Gastrocnemius medialis (tissue), 4 donors: Measurements from ENCODE around the gene ORC6. TPM values are rescaled to one million over a fixed set of nuclear protein-coding genes. Genes with fewer than 3 reads are reported as not detected.
A peak's percentile ranks its signal among the peaks of the same experiment; 100 is the strongest.

Experiments used
- ATAC-seq, 2 donors: fragments of 150-250 bp; one replicate each; pipeline ENCODE4 v1.9.1; 2016
- DNase-seq, 2 donors: peaks; one replicate each; pipeline ENCODE4 v3.0.0-alpha.2; 2019
- H3K27ac ChIP-seq, 4 donors: fragments of 200-600 bp; sonication (generic); 1 replicate in 1 of 4; 2 replicates in 3 of 4; pipeline ENCODE4 v1.5.1; 2016 to 2018; ENCODE audit warnings: mild to moderate bottlenecking in 2 of 4, moderate library complexity in 1 of 4
- H3K27me3 ChIP-seq, 3 donors: fragments of 200-600 bp; sonication (generic) in 2 of 3; 1 replicate in 1 of 3; 2 replicates in 2 of 3; pipeline versions ENCODE4 v1.5.1 to v1.6.0; 2016 to 2019; ENCODE audit warnings: mild to moderate bottlenecking in 1 of 3, moderate library complexity in 1 of 3
- H3K36me3 ChIP-seq, 2 donors: fragments of 200-600 bp; sonication (generic) in 1 of 2; one replicate each; pipeline ENCODE4 v1.5.1; 2017 to 2018
- H3K4me1 ChIP-seq, 2 donors: fragments of 200-600 bp; sonication (generic) in 1 of 2; one replicate each; pipeline ENCODE4 v1.5.1; 2016 to 2017; ENCODE audit warnings: mild to moderate bottlenecking in 2 of 2
- H3K4me3 ChIP-seq, 4 donors: fragments of 200-600 bp; sonication (generic) in 3 of 4; 1 replicate in 1 of 4; 2 replicates in 3 of 4; pipeline ENCODE4 v1.5.1; 2016 to 2019; ENCODE audit warnings: mild to moderate bottlenecking in 2 of 4
- H3K9me3 ChIP-seq, 3 donors: fragments of 200-600 bp; sonication (generic) in 2 of 3; 1 replicate in 1 of 3; 2 replicates in 2 of 3; pipeline ENCODE4 v1.5.1; 2016 to 2019
- CTCF ChIP-seq, 5 experiments: fragments of 450-650 bp in 3 of 5; fragments of 200-600 bp in 2 of 5; sonication (generic) in 2 of 5; IDR thresholded peaks in 4 of 5; conservative IDR thresholded peaks in 1 of 5; 1 replicate in 4 of 5; 2 replicates in 1 of 5; pipeline ENCODE4 v1.5.1; 2016 to 2019; ENCODE audit warnings: antibody characterized with exemption in 5 of 5, mild to moderate bottlenecking in 3 of 5, moderate library complexity in 3 of 5
- POLR2A ChIP-seq, 2 donors: fragments of 450-650 bp; IDR thresholded peaks; one replicate each; pipeline ENCODE4 v1.6.1; 2017; ENCODE audit warnings: antibody characterized with exemption in 2 of 2, mild to moderate bottlenecking in 2 of 2, moderate library complexity in 2 of 2
- in situ Hi-C, 4 donors: fragments of 200-750 bp; cut with MboI; loops; one replicate each; pipeline versions ENCODE4 v1.15.0 to v1.8.0; 2017; ENCODE audit warnings: low sequenced_read_pairs in 4 of 4
- intact Hi-C: fragments of 100-400 bp; cut with DNase I; formaldehyde crosslinking; loops from one replicate; pipeline ENCODE4 v1.15.1; 2023; ENCODE audit warnings: low total_unique reads
- total RNA-seq, 4 donors: library from RNA; depleted of rRNA; stranded (reverse); fragments of >200 nt; gene quantifications; one replicate each; pipeline versions ENCODE4 v1.1.0 to v1.2.3, GENCODE V29; 2016

Gene ORC6
- total RNA-seq, 4 donors from 2014 or later, result 0.40 to 5.7 (median 1.2) TPM

- Histone ChIP-seq H3K27ac (peak overlapping the region; percentile 65 to 81 (median 71)), H3K36me3 (no peaks in the 10 kb centered on the region), H3K9me3 (no peaks in the 10 kb centered on the region), H3K27me3 (no peaks in the 10 kb centered on the region), H3K4me1 (peaks cover 14 to 27% of the 10 kb centered on the region in 2 donors), H3K4me3 (no peak overlapping the region)
- intact Hi-C loops, result loop anchor here (5.0 kb wide), 1 partner anchor 87 kb away; no protein-coding TSS in a partner anchor
- DNase-seq, result no peak
- no peak for ATAC-seq
- in situ Hi-C loops, result no loop called here
- TF ChIP-seq POLR2A (IDR thresholded peaks at IDR 0.05), result no peak
- TF ChIP-seq CTCF (IDR thresholded peaks at IDR 0.05 in 4 of 5, conservative IDR thresholded peaks at IDR 0.05 in 1 of 5), result no peak
Measured at GRCh38 chr16:46714797-46715591, 25.5 kb downstream of the ORC6 start.

GRCh38 chr16:46715769-46716305 is 26.4 kb downstream of the ORC6 start:
- intact Hi-C loops (no loop called here), in situ Hi-C loops (no loop called here)
- no peak for TF ChIP-seq CTCF (IDR thresholded peaks at IDR 0.05 in 4 of 5, conservative IDR thresholded peaks at IDR 0.05 in 1 of 5)
- TF ChIP-seq POLR2A (IDR thresholded peaks at IDR 0.05), result no peak
- no peaks in the 10 kb centered on the region for H3K9me3 ChIP-seq
- peaks cover 14 to 25% of the 10 kb centered on the region in 2 donors for H3K4me1 ChIP-seq
- no peaks in the 10 kb centered on the region for H3K27me3 ChIP-seq
- ATAC-seq (peak; percentile 30 to 33), DNase-seq (peak; percentile 33 to 69)
- H3K27ac ChIP-seq, result peak overlapping the region; percentile 46 to 81 (median 71)
- no peaks in the 10 kb centered on the region for H3K36me3 ChIP-seq
- no peak overlapping the region for H3K4me3 ChIP-seq

- H3K36me3 ChIP-seq, result no peaks in the 10 kb centered on the region
- peaks cover 8 to 10% of the 10 kb centered on the region in 2 donors for H3K4me1 ChIP-seq
- H3K27me3 ChIP-seq, result no peaks in the 10 kb centered on the region
- no peak for DNase-seq
- no peak for ATAC-seq
- intact Hi-C loops, result no loop called here
- no peak overlapping the region for H3K4me3 ChIP-seq
- TF ChIP-seq POLR2A (IDR thresholded peaks at IDR 0.05) (no peak), CTCF (IDR thresholded peaks at IDR 0.05 in 4 of 5, conservative IDR thresholded peaks at IDR 0.05 in 1 of 5) (no peak)
- in situ Hi-C loops, result no loop called here
- H3K9me3 ChIP-seq, result no peaks in the 10 kb centered on the region
- H3K27ac ChIP-seq, result no peak overlapping the region
Measured at GRCh38 chr16:46717692-46718091, 28.2 kb downstream of the ORC6 start.

- H3K36me3 ChIP-seq, result no peaks in the 10 kb centered on the region
- in situ Hi-C loops, result no loop called here
- no peak for ATAC-seq
- no peak overlapping the region for H3K27ac ChIP-seq
- H3K4me1 ChIP-seq, result peaks cover 8 to 10% of the 10 kb centered on the region in 2 donors
- no peak overlapping the region for H3K4me3 ChIP-seq
- no peaks in the 10 kb centered on the region for H3K9me3 ChIP-seq
- no peak for TF ChIP-seq CTCF (IDR thresholded peaks at IDR 0.05 in 4 of 5, conservative IDR thresholded peaks at IDR 0.05 in 1 of 5)
- TF ChIP-seq POLR2A (IDR thresholded peaks at IDR 0.05), result no peak
- DNase-seq, result no peak
- no peaks in the 10 kb centered on the region for H3K27me3 ChIP-seq
- intact Hi-C loops, result no loop called here
Measured at GRCh38 chr16:46718214-46718613, 28.8 kb downstream of the ORC6 start.
